Mesenchymal stem cell (in vitro differentiated cells and primary cell): Measurements from ENCODE around the gene PKNOX2.

Experiments
- DNase-seq: peaks from one replicate; pipeline ENCODE4 v3.0.0-alpha.2; 2013
- H2AFZ ChIP-seq: one replicate; pipeline ENCODE4 v1.6.1; 2013; ENCODE audit warnings: low read depth, mild to moderate bottlenecking, control low read depth, inconsistent platforms, low read length, moderate library complexity
- H2AK5ac ChIP-seq: 2 replicates; pipeline ENCODE4 v1.6.1; 2013; ENCODE audit warnings: low read length, moderate library complexity, mild to moderate bottlenecking, inconsistent platforms; ENCODE audit not compliant: severe bottlenecking
- H2BK120ac ChIP-seq: one replicate; pipeline ENCODE4 v1.6.1; 2013; ENCODE audit warnings: low read depth, mild to moderate bottlenecking, inconsistent platforms, low read length, moderate library complexity
- H2BK12ac ChIP-seq, 2 experiments: one replicate each; pipeline ENCODE4 v1.6.1; 2013; ENCODE audit warnings: inconsistent platforms in 2 of 2, low read length in 2 of 2, mild to moderate bottlenecking in 2 of 2, moderate library complexity in 2 of 2, control low read depth in 1 of 2
- H2BK15ac ChIP-seq: one replicate; pipeline ENCODE4 v1.6.1; 2013; ENCODE audit warnings: mild to moderate bottlenecking, low read depth, inconsistent platforms; ENCODE audit not compliant: poor library complexity, severe bottlenecking
- H2BK5ac ChIP-seq: 2 replicates; pipeline ENCODE4 v1.6.1; 2013; ENCODE audit warnings: low read depth, mild to moderate bottlenecking, low read length, control low read depth, inconsistent platforms; ENCODE audit not compliant: poor library complexity, severe bottlenecking
- H3K14ac ChIP-seq, 2 experiments: one replicate each; pipeline ENCODE4 v1.6.1; 2013; ENCODE audit warnings: inconsistent platforms in 2 of 2, low read length in 2 of 2, control low read depth in 1 of 2, mild to moderate bottlenecking in 1 of 2, moderate library complexity in 1 of 2
- H3K18ac ChIP-seq, 2 experiments: one replicate each; pipeline ENCODE4 v1.6.1; 2013; ENCODE audit warnings: inconsistent platforms in 2 of 2, low read length in 2 of 2, control low read depth in 1 of 2, low read depth in 1 of 2, mild to moderate bottlenecking in 1 of 2
- H3K23ac ChIP-seq, 2 experiments: one replicate each; pipeline ENCODE4 v1.6.1; 2013; ENCODE audit warnings: inconsistent platforms in 2 of 2, low read length in 2 of 2, mild to moderate bottlenecking in 2 of 2, moderate library complexity in 2 of 2, control low read depth in 1 of 2
- H3K27ac ChIP-seq: 2 replicates; pipeline ENCODE4 v1.5.1; 2013; ENCODE audit warnings: mild to moderate bottlenecking, moderate library complexity, low read length, control low read depth, inconsistent platforms; ENCODE audit not compliant: poor library complexity, severe bottlenecking
- H3K27me3 ChIP-seq, 2 experiments: 2 replicates each; pipeline versions ENCODE4 v1.6.1 to v1.7.0; 2013; ENCODE audit warnings: low read length in 2 of 2, mild to moderate bottlenecking in 2 of 2, moderate library complexity in 2 of 2, control low read depth in 1 of 2, inconsistent platforms in 1 of 2; ENCODE audit not compliant: control insufficient read depth in 1 of 2, insufficient read depth in 1 of 2
- H3K36me3 ChIP-seq, 2 experiments: 2 replicates each; pipeline versions ENCODE4 v1.6.1 to v1.7.0; 2013; ENCODE audit warnings: low read length in 2 of 2, control low read depth in 1 of 2, inconsistent platforms in 1 of 2, low read depth in 1 of 2, mild to moderate bottlenecking in 1 of 2; ENCODE audit not compliant: insufficient read depth in 2 of 2, control insufficient read depth in 1 of 2
- H3K4ac ChIP-seq, 2 experiments: one replicate each; pipeline ENCODE4 v1.6.1; 2013; ENCODE audit warnings: inconsistent platforms in 2 of 2, low read length in 2 of 2, mild to moderate bottlenecking in 2 of 2, moderate library complexity in 2 of 2, control low read depth in 1 of 2, low read depth in 1 of 2
- H3K4me1 ChIP-seq: 2 replicates; pipeline ENCODE4 v1.6.1; 2013; ENCODE audit warnings: low read depth, low read length, control low read depth; ENCODE audit not compliant: control insufficient read depth, insufficient read depth
- H3K4me2 ChIP-seq: 2 replicates; pipeline ENCODE4 v1.6.1; 2013; ENCODE audit warnings: low read length, mild to moderate bottlenecking, inconsistent platforms; ENCODE audit not compliant: poor library complexity, severe bottlenecking
- H3K4me3 ChIP-seq, 2 experiments: 2 replicates each; pipeline versions ENCODE4 v1.5.1 to v1.7.0; 2013; ENCODE audit warnings: low read length in 2 of 2, mild to moderate bottlenecking in 2 of 2, control low read depth in 1 of 2, low read depth in 1 of 2; ENCODE audit not compliant: insufficient read depth in 1 of 2
- H3K79me1 ChIP-seq: replicated peaks from 2 replicates; pipeline ENCODE4 v1.6.1; 2013; ENCODE audit warnings: mild to moderate bottlenecking, control low read depth, low read length, inconsistent platforms; ENCODE audit not compliant: poor library complexity, severe bottlenecking
- H3K9ac ChIP-seq: 2 replicates; pipeline ENCODE4 v1.7.0; 2013; ENCODE audit warnings: mild to moderate bottlenecking, low read length, moderate library complexity
- H3K9me3 ChIP-seq: 2 replicates; pipeline ENCODE4 v1.7.0; 2013; ENCODE audit warnings: mild to moderate bottlenecking, low read length; ENCODE audit not compliant: control insufficient read depth
- H4K8ac ChIP-seq: one replicate; pipeline ENCODE4 v1.6.1; 2013; ENCODE audit warnings: inconsistent platforms, mild to moderate bottlenecking, low read length, moderate library complexity
- H4K91ac ChIP-seq: one replicate; pipeline ENCODE4 v1.6.1; 2013; ENCODE audit warnings: mild to moderate bottlenecking, low read length, inconsistent platforms
- WGBS: methylation state at CpG from one replicate; pipeline ENCODE4 v1.1.7; 2013; ENCODE audit warnings: mixed read lengths; 5-methylcytosine and 5-hydroxymethylcytosine counted together

PKNOX2 gene

DNA sequence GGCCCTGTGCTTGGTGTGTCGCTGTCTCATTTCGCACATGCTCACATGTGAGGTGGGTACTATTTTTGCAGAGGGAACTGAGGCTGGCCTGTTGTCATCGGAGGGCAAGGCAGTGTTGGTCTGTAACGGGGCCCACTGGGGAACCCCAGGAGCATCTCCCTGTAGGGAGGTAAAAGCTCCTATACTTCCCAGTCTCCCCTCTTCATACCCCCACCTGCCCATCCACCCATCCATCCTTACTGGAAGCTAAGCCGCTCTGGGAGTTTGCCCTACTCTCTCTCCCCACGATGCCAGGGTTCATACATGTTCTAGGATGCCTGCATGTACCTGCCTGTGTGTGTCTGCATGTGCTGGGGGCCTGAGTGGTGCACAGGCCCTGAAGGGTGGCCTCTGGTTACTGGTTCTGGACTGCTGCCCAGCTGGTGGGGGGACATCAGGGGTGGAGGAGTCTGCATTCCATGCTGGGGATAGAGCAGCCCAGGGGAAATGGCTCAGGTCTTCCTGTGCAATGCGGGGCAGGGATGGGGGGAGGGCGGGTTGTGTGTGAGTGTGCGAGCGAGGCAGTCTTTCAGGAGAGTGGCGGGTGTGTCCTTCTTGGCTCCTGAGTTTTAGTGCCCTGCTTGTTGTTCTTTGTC is 77.7 kb downstream of the PKNOX2 start:
- Histone ChIP-seq H3K27me3 (peaks cover 0 to 20% of the 10 kb centered on the region in 2 experiments), H4K8ac (no peak overlapping the region), H3K4me3 (no peak overlapping the region), H3K4me2 (no peak overlapping the region), H4K91ac (no peak overlapping the region), H2BK12ac (no peak overlapping the region), H3K9me3 (no peaks in the 10 kb centered on the region), H3K79me1 (peaks cover 43% of the 10 kb centered on the region), H2BK5ac (no peak overlapping the region), H3K9ac (no peak overlapping the region), H3K18ac (no peak overlapping the region), H3K4ac (no peak overlapping the region), H2AFZ (no peak overlapping the region), H3K23ac (no peak overlapping the region), H3K36me3 (peaks cover 0 to 49% of the 10 kb centered on the region in 2 experiments), H3K14ac (peak overlapping the region in 1 of 2 experiments; percentile 22), H2BK120ac (no peak overlapping the region), H3K27ac (no peak overlapping the region), H3K4me1 (peaks cover 18% of the 10 kb centered on the region), H2AK5ac (no peak overlapping the region), H2BK15ac (no peak overlapping the region)
- WGBS, result 92% methylated on average over 11 of the region's 11 CpGs
- DNase-seq, result no peak

GRCh38 chr11:125244166-125244565 is 79.6 kb downstream of the PKNOX2 start:
- Histone ChIP-seq H3K23ac (no peak overlapping the region), H3K4me1 (peaks cover 18% of the 10 kb centered on the region), H3K4me2 (no peak overlapping the region), H3K27me3 (peaks cover 0 to 16% of the 10 kb centered on the region in 2 experiments), H2BK120ac (no peak overlapping the region), H4K91ac (no peak overlapping the region), H2AK5ac (no peak overlapping the region), H2BK12ac (no peak overlapping the region), H3K36me3 (peaks cover 0 to 42% of the 10 kb centered on the region in 2 experiments), H3K9ac (no peak overlapping the region), H3K18ac (no peak overlapping the region), H3K9me3 (no peaks in the 10 kb centered on the region), H2AFZ (no peak overlapping the region), H3K14ac (no peak overlapping the region), H2BK5ac (no peak overlapping the region), H3K4me3 (no peak overlapping the region), H3K79me1 (peaks cover 43% of the 10 kb centered on the region), H4K8ac (no peak overlapping the region), H3K27ac (no peak overlapping the region), H3K4ac (no peak overlapping the region), H2BK15ac (no peak overlapping the region)
- DNase-seq, result no peak
- 77% methylated on average over 4 of the region's 4 CpGs for WGBS

- H2AK5ac ChIP-seq, result peak overlapping the region; percentile 58
- H2BK15ac ChIP-seq, result peak overlapping the region; percentile 9
- H3K4me2 ChIP-seq, result no peak overlapping the region
- H2BK120ac ChIP-seq, result no peak overlapping the region
- no peak overlapping the region for H3K14ac ChIP-seq
- no peak overlapping the region for H3K4ac ChIP-seq
- H2BK5ac ChIP-seq, result no peak overlapping the region
- no peak overlapping the region for H3K27ac ChIP-seq
- no peak overlapping the region for H4K8ac ChIP-seq
- no peak overlapping the region for H2BK12ac ChIP-seq
- H3K9me3 ChIP-seq, result no peaks in the 10 kb centered on the region
- no peak overlapping the region for H2AFZ ChIP-seq
- H3K9ac ChIP-seq, result no peak overlapping the region
- H3K23ac ChIP-seq, result no peak overlapping the region
- peaks cover 0 to 38% of the 10 kb centered on the region in 2 experiments for H3K36me3 ChIP-seq
- peaks cover 18% of the 10 kb centered on the region for H3K4me1 ChIP-seq
- no peak overlapping the region for H3K18ac ChIP-seq
- no peak overlapping the region for H3K4me3 ChIP-seq
- H3K79me1 ChIP-seq, result peaks cover 41% of the 10 kb centered on the region
- 93% methylated on average over 4 of the region's 4 CpGs for WGBS
- H3K27me3 ChIP-seq, result peaks cover 0 to 6% of the 10 kb centered on the region in 2 experiments
- no peak for DNase-seq
- H4K91ac ChIP-seq, result no peak overlapping the region
Measured at GRCh38 chr11:125245299-125245698, 80.7 kb downstream of the PKNOX2 start.

DNA sequence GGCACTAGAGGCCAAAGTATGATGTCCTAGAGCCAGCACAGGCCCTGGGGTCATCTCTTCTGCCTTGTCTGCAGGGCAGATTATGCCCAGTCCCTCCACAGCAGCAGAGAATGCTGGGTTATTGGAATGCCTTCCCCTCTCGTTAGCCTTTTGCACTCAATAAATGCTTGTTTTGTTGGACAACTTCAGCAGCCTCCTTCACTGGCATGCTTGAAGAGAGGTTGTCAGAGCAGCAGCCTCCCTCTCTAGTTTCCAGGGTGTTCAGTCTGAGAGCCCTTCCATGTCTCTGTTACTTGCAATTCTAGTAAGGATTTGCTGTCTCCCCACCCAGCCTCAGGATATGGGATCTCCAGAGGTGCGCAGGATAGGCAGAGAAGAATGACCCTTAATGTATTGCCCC is 82.9 kb downstream of the PKNOX2 start:
- Histone ChIP-seq H3K4me2 (no peak overlapping the region), H2BK5ac (no peak overlapping the region), H2BK15ac (no peak overlapping the region), H3K23ac (no peak overlapping the region), H3K9me3 (no peaks in the 10 kb centered on the region), H4K91ac (no peak overlapping the region), H3K27ac (no peak overlapping the region), H3K36me3 (peaks cover 0 to 35% of the 10 kb centered on the region in 2 experiments), H2AK5ac (no peak overlapping the region), H3K9ac (no peak overlapping the region), H3K14ac (no peak overlapping the region), H4K8ac (no peak overlapping the region), H2BK120ac (no peak overlapping the region), H3K79me1 (peaks cover 36% of the 10 kb centered on the region), H3K18ac (no peak overlapping the region), H3K4ac (no peak overlapping the region), H2AFZ (no peak overlapping the region), H2BK12ac (no peak overlapping the region), H3K4me1 (peaks cover 19% of the 10 kb centered on the region), H3K27me3 (no peaks in the 10 kb centered on the region), H3K4me3 (no peak overlapping the region)
- 85% methylated on average over 2 of the region's 2 CpGs for WGBS
- no peak for DNase-seq
